ENCODE measurements around the gene RABGGTB.
"Not testable (repeated sequence)": the region's sequence is repeated elsewhere in the genome, so short reads cannot be mapped to it uniquely, and the experiment has no call there.

The RABGGTB gene

DNA sequence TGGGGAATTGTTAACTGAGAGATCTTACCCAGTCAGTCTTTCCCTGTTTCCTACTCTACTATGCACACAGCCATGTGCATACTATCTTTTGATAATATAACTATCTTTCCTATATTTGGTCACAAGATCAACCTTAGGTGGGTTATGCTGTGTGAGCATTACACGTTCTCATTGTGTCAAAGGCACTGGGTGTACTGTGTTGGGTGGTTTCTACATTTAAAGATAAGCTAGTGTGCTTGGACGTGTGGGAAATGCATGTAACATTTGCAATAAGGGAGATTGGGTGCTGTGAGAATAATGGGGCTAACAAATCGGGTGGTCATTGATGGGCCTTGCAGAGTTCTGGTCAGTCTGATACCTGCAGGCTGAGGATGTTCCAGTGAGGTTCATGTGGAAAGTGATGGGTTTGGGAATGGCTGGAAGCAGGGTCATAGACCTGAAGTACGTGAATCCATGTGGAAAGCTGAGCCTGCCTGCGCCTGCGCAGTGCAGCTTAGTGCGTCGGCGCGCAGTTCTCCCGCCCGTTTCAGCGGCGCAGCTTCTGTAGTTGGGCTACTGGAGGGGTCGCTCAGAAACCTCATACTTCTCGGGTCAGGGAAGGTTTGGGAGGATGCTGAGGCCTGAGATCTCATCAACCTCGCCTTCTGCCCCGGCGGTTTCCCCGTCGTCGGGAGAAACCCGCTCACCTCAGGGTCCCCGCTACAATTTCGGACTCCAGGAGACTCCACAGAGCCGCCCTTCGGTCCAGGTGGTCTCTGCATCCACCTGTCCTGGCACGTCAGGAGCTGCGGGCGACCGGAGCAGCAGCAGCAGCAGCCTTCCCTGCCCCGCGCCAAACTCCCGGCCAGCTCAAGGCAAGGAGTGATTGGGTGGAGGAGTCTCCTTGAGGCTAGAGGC, 10.6 kb downstream of the RABGGTB start, which contains the start of gene MSH4:
Gene MSH4 (plus strand): TSS at position 507 of the 897 bp plus-strand sequence. CDS start 104 bp downstream, at position 611.
- no peak for DNase-seq

DNA sequence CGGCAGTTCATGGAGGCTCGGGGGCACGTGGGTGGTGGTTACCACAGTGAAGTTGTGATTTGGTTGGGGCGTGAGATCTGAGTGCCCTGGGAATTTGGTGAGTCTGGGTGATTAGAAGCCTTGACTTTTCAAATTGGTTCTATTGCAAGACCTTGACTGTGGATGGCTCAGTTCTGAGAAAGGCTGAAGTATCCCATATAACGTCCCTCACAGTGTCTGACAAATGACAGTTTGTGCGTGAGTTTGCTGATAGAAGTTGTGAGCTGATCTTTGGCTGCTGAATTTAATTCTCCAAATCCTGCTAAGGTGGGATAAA, 11.2 kb downstream of the RABGGTB start:
- no peak for DNase-seq

DNA sequence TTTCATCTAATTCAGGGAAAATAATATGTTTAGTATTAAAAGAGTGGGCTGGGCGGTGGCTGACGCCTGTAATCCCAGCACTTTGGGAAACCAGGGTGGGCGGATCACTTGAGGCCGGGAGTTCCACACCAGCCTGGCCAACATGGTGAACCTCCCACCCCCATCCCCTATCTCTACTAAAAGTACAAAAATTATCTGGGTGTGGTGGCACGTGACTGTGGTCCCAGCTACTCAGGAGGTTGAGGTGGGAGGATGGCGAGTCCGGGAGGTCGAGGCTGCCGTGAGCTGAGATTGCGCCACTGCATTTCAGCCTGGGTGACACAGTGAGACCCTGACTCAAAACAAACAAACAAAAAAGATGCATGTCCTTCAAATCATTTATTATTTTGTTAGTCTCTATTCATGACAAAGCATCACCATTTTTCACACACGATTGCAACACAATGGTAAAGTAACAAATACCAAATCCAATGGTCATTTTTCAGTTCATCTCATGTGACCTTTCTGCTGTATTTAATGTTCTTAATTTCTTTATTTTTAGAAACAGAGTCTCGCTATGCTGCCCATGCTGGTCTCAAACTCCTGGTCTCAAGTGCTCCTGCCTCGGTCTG, 11.7 kb downstream of the RABGGTB start:
- DNase-seq = no peak

DNA sequence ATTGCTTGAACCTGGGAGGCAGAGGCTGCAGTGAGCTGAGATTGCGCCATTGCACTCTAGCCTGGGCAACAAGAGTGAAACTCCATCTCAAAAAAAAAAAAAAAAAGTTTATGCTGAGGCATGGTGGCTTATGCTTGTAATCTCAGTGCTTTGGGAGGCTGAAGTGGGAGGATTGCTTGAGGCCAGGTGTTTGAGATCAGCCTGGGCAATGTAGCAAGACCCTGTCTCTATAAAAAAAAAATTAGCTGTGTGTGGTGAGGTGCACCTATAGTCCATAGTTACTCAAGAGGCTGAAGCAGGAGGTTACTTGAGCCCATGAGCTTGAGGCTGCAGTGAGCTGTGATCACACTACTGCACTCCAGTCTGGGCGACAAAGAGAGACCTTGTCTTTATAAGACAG, 15.4 kb downstream of the RABGGTB start:
- not testable (repeated sequence) for DNase-seq

DNA sequence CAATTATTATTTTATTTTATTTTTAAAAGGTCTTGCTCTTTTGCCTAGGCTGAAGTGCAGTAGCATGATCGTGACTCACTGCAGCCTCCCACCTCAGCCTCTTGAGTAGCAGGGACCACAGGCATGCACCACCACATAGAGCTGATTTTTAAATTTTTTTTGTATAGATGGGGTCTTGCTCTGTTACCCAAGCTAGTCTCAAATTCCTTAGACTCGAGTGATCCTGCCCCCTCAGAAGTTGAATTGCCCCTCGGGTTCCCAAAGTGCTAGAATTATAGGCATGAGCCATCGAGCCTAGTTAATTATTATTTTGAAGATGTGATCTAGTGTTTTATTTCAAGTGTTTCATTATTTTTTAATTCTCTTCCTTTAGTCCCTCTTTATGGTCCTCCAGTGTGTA, 22.9 kb downstream of the RABGGTB start:
- no peak for DNase-seq

GRCh38 chr1:75810113-75810512, 24.1 kb downstream of the RABGGTB start:
- not testable (repeated sequence) for DNase-seq

DNA sequence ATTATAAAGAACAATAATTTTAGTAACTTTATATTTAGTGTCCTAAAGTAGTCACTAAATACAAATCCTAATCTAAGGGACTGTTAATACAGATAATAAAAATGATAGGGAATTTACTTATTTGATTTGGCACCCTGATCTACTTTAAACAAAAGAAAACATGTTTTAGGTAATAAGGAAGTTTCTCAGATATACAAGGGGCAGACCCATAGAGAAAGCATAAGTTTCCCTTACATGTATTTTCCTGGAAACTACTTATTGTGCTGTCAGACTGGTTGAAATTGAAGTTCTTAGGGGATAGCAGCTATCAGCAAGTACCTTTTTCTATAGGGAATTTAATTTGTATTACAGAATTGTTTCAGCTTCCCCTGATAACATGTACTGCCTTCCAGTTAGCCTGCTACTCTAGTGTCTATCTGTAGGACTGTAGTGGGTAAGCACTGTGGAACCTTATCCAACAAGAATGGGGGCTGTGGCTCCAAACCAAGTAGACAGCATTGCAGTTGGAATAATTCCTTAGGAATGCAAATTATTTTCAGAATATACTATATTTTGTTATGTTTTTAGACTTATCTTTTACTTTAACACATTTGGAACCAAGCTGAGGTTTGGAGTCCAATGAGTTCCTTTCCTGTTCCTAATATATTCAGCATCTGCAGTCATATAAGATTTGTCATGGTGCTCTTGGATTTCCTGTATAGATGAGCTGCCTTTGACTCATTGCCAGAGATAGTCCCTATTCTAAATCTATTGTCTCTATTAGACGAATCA, 25.3 kb downstream of the RABGGTB start:
- DNase-seq = no peak

GRCh38 chr1:75812065-75812464, 26.0 kb downstream of the RABGGTB start:
- DNase-seq = no peak

DNA sequence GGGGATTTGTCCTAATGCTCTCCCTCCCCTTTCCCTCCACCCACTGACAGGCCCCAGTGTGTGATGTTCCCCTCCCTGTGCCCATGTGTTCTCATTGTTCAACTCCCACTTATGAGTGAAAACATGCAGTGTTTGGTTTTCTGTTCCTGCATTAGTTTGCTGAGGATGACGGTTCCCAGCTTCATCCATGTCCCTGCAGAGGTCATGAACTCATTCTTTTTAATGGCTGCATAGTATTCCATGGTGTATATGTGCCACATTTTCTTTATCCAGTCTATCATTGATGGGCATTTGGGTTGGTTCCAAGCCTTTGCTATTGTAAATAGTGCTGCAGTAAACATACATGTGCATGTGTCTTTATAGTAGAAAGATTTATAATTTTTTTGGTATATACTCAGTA, 37.5 kb downstream of the RABGGTB start:
- DNase-seq = not testable (repeated sequence)

DNA sequence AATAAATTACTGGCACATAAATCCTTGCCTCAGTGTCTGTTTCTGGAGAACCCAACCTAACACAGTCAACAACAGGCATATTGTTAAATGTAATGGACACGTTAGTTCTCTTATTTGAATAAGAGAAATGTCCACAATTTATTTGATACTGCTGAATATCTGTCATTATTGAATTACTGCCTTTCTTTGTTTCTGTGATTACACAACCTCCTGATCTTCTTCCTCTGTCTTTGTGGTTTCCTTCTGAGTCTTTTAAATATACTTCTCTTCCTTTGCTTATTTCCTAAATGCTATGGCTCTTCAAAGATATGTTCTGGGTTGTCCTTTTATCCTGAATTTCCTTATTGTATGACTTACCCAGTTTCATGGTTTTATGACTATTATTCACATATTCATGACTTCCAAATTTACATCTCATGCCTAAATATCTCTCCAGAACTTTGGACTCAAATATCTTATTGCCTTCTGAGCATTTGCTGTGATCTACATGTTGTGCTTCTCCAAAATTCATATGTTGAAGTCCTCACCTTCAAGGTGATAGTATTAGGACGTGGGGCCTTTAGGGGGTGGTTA, 50.6 kb downstream of the RABGGTB start:
- no peak for DNase-seq

- no peak for DNase-seq
Observed at GRCh38 chr1:75838079-75838478, 52.0 kb downstream of the RABGGTB start.

- DNase-seq = no peak
Observed at GRCh38 chr1:75841421-75841820, 55.4 kb downstream of the RABGGTB start.

All from T-helper 1 cell (primary cell).